SH-SY5Y (cell line): ENCODE measurements around the gene SLK.

Experiments
- GATA2 ChIP-seq: IDR thresholded peaks from 2 replicates; pipeline ENCODE4 v1.6.1; 2011; ENCODE audit warnings: mild to moderate bottlenecking, low read depth, low read length
- GATA3 ChIP-seq: IDR thresholded peaks from 2 replicates; pipeline ENCODE4 v1.6.1; 2011; ENCODE audit warnings: low read depth, mild to moderate bottlenecking, low read length, moderate library complexity

- TF ChIP-seq GATA3 (no peak), GATA2 (no peak)
Observed at GRCh38 chr10:103983367-103983911, 16.5 kb downstream of the SLK start.
